Vagina (tissue), 2 donors: Measurements from ENCODE around the gene GPR161. TPM values are rescaled to one million over a fixed set of nuclear protein-coding genes. Genes with fewer than 3 reads are reported as not detected.
A peak's percentile ranks its signal among the peaks of the same experiment; 100 is the strongest.

Source experiments
- DNase-seq, 2 donors: peaks; one replicate each; pipeline ENCODE4 v3.0.0-alpha.2; 2017; ENCODE audit errors: extremely low spot score in 2 of 2
- H3K27ac ChIP-seq: fragments of 200-600 bp; sonication (generic); one replicate; pipeline ENCODE4 v1.5.1; 2019
- H3K27me3 ChIP-seq: fragments of 200-600 bp; sonication (generic); one replicate; pipeline ENCODE4 v1.5.1; 2019
- H3K36me3 ChIP-seq, 2 donors: fragments of 200-600 bp; sonication (generic); one replicate each; pipeline ENCODE4 v1.5.1; 2017 to 2019
- H3K4me1 ChIP-seq: fragments of 200-600 bp; sonication (generic); one replicate; pipeline ENCODE4 v1.5.1; 2019
- H3K4me3 ChIP-seq, 2 donors: fragments of 200-600 bp; sonication (generic); 1 replicate in 1 of 2; 2 replicates in 1 of 2; pipeline ENCODE4 v1.5.1; 2016 to 2019
- H3K9me3 ChIP-seq: fragments of 200-600 bp; sonication (generic); one replicate; pipeline ENCODE4 v1.5.1; 2019
- POLR2A ChIP-seq, 2 donors: fragments of 450-650 bp; IDR thresholded peaks; one replicate each; pipeline ENCODE4 v1.6.1; 2017; ENCODE audit warnings: antibody characterized with exemption in 2 of 2, mild to moderate bottlenecking in 2 of 2, moderate library complexity in 2 of 2
- POLR2AphosphoS5 ChIP-seq, 2 donors: sonication (generic); formaldehyde crosslinking; IDR thresholded peaks; one replicate each; pipeline ENCODE4 v1.9.0; 2017; ENCODE audit warnings: antibody characterized with exemption in 2 of 2, mild to moderate bottlenecking in 2 of 2, low read depth in 1 of 2; ENCODE audit not compliant: insufficient read depth in 1 of 2
- intact Hi-C: fragments of 100-400 bp; cut with DNase I; formaldehyde crosslinking; loops from one replicate; pipeline ENCODE4 v1.15.1; 2023
- total RNA-seq: library from RNA; depleted of rRNA; stranded (reverse); fragments of >200 nt; gene quantifications from one replicate; pipeline ENCODE4 v1.2.3, GENCODE V29; 2016
- TF ChIP-seq, protein P1 (sequence below), 3 experiments: fragments of 450-650 bp in 2 of 3; fragments of 200-600 bp in 1 of 3; sonication (generic) in 1 of 3; IDR thresholded peaks; one replicate each; pipeline ENCODE4 v1.5.1; 2017 to 2019; ENCODE audit warnings: antibody characterized with exemption in 3 of 3, mild to moderate bottlenecking in 2 of 3, moderate library complexity in 2 of 3

The GPR161 gene
- total RNA-seq, 1 donor from 2014 or later, result 15.7 TPM

DNA sequence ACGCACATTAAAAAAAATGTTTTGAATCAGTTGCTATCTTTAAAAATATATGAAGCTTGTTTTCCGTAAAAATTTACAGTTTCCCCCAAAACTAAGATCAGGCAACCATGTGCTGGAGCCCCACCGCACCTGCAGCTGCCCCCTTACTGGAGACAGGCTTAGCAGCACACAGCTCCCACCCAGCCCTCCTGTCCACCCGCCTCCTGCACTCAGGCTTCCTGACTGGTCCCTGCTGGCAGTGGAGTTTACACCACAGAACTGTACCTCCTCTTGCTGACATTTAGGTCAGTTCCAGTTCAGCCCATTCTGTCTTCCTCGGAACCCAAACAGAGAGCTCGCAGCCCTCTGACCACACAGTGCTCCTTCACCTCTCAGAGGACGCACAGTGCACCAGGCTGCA is 2.1 kb downstream of the GPR161 start:
- intact Hi-C loops, result loop anchor here (5.0 to 10.0 kb wide), 2 partner anchors 43 to 50 kb away; partner anchors contain the start of gene TIPRL
- H3K9me3 ChIP-seq, result no peaks in the 10 kb centered on the region
- peak overlapping the region in 1 of 2 donors; percentile 77 for H3K4me3 ChIP-seq
- no peaks in the 10 kb centered on the region for H3K36me3 ChIP-seq
- H3K27ac ChIP-seq, result no peak overlapping the region
- no peaks in the 10 kb centered on the region for H3K27me3 ChIP-seq
- TF ChIP-seq POLR2A (IDR thresholded peaks at IDR 0.05) (no peak), POLR2AphosphoS5 (IDR thresholded peaks at IDR 0.05; ENCODE audit: insufficient read depth in 1 of 2, low read depth in 1 of 2) (no peak)
- TF ChIP-seq, protein P1, sequence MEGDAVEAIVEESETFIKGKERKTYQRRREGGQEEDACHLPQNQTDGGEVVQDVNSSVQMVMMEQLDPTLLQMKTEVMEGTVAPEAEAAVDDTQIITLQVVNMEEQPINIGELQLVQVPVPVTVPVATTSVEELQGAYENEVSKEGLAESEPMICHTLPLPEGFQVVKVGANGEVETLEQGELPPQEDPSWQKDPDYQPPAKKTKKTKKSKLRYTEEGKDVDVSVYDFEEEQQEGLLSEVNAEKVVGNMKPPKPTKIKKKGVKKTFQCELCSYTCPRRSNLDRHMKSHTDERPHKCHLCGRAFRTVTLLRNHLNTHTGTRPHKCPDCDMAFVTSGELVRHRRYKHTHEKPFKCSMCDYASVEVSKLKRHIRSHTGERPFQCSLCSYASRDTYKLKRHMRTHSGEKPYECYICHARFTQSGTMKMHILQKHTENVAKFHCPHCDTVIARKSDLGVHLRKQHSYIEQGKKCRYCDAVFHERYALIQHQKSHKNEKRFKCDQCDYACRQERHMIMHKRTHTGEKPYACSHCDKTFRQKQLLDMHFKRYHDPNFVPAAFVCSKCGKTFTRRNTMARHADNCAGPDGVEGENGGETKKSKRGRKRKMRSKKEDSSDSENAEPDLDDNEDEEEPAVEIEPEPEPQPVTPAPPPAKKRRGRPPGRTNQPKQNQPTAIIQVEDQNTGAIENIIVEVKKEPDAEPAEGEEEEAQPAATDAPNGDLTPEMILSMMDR (IDR thresholded peaks at IDR 0.05), result no peak
- peaks cover 32% of the 10 kb centered on the region for H3K4me1 ChIP-seq
- DNase-seq, result peak in 1 of 2 donors; percentile 70

DNA sequence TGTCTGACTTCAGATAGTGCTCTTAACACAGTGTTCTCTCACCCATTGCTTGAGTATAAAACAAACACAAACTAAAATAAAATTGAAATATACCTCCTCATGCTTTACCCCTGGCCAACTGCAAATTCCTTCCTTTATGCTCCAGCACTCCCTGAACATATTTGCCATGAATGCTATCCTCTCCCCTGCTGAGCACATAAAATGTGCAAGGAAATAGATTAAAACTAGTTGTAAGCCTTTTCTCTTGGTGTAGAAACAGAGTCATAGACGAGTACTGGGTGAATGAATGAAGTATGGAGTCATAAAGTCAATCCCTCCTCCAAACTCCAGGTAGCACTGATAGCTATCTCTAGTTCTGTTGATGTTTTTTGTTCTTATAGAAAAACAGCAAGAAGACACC is 2.6 kb downstream of the GPR161 start:
- TF ChIP-seq POLR2AphosphoS5 (IDR thresholded peaks at IDR 0.05; ENCODE audit: insufficient read depth in 1 of 2, low read depth in 1 of 2) (no peak), POLR2A (IDR thresholded peaks at IDR 0.05) (no peak)
- TF ChIP-seq, protein P1 (IDR thresholded peaks at IDR 0.05), result no peak
- intact Hi-C loops, result loop anchor here (10.0 kb wide), 1 partner anchor 49 kb away; no protein-coding TSS in a partner anchor
- Histone ChIP-seq H3K27ac (no peak overlapping the region), H3K4me1 (peaks cover 32% of the 10 kb centered on the region), H3K4me3 (no peak overlapping the region), H3K9me3 (no peaks in the 10 kb centered on the region), H3K36me3 (no peaks in the 10 kb centered on the region), H3K27me3 (no peaks in the 10 kb centered on the region)
- DNase-seq, result no peak

DNA sequence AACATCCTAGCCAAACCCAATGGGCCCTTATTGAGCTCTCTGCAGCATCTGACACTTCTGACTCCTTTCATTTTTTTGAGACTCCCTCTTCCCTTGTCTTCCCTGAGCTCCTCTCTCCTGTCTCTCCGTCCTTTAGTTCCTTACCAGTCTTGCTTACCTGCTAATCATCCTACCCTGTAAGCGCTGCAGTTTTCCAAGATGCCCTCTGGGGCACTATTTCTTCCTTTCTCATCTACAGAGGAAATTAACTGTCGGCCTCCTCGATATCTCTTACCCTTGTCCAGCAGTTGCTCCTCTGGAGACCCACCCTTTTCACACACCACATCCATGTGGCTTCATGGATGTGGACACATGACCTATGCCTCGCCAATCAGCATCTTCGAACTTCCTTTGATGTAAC is 6.8 kb downstream of the GPR161 start:
- no peaks in the 10 kb centered on the region for H3K9me3 ChIP-seq
- H3K4me1 ChIP-seq, result peaks cover 8% of the 10 kb centered on the region
- intact Hi-C loops, result loop anchor here (10.0 kb wide), 1 partner anchor 45 kb away; no protein-coding TSS in a partner anchor
- no peak overlapping the region for H3K27ac ChIP-seq
- TF ChIP-seq POLR2A (IDR thresholded peaks at IDR 0.05), result no peak
- TF ChIP-seq, protein P1 (IDR thresholded peaks at IDR 0.05), result no peak
- no peak for TF ChIP-seq POLR2AphosphoS5 (IDR thresholded peaks at IDR 0.05; ENCODE audit: insufficient read depth in 1 of 2, low read depth in 1 of 2)
- no peak overlapping the region for H3K4me3 ChIP-seq
- DNase-seq, result peak in 1 of 2 donors; percentile 62
- H3K36me3 ChIP-seq, result no peaks in the 10 kb centered on the region
- H3K27me3 ChIP-seq, result no peaks in the 10 kb centered on the region

DNA sequence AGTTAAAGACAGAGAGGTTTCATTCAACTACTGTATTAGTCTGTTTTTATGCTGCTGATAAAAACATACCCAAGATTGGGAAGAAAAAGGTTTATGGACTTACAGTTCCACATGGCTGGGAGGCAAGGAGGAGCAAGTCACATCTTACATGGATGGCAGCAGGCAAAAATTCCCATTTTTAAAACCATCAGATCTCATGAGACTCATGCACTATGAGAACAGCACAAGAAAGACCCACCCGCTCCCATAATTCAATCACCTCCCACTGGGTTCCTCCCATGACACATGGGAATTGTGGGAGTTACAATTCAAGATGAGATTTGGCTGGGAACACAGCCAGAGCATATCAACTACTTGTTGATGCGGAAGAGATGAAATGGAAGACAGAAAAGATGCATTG is 9.2 kb downstream of the GPR161 start:
- TF ChIP-seq POLR2AphosphoS5 (IDR thresholded peaks at IDR 0.05; ENCODE audit: insufficient read depth in 1 of 2, low read depth in 1 of 2) (no peak), POLR2A (IDR thresholded peaks at IDR 0.05) (no peak)
- TF ChIP-seq, protein P1 (IDR thresholded peaks at IDR 0.05), result no peak

DNA sequence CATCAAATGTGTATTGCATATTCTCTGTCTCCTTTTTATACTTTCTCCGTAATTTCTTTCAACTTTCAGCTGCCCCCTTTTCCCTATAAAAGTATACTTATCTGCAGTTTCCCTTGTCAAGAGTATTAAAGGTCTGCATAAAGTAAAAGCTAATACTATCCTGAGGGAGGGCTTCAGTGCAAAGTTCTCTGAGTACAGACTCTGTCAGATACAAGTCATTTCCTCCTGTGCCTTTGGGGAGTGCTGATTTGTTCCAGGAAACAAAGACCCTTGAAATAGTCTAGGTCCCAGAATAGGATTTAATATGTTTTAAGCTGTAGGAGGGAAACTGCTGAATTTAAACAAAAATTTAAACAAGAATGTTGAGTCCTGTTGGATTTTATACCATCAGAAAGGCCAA is 11.7 kb downstream of the GPR161 start:
- Histone ChIP-seq H3K4me3 (no peak overlapping the region), H3K4me1 (peaks cover 37% of the 10 kb centered on the region), H3K36me3 (no peaks in the 10 kb centered on the region), H3K9me3 (no peaks in the 10 kb centered on the region), H3K27ac (no peak overlapping the region), H3K27me3 (no peaks in the 10 kb centered on the region)
- intact Hi-C loops, result no loop called here
- no peak for TF ChIP-seq POLR2AphosphoS5 (IDR thresholded peaks at IDR 0.05; ENCODE audit: insufficient read depth in 1 of 2, low read depth in 1 of 2)
- TF ChIP-seq, protein P1 (IDR thresholded peaks at IDR 0.05), result no peak
- no peak for TF ChIP-seq POLR2A (IDR thresholded peaks at IDR 0.05)
- no peak for DNase-seq

More for the DNA sequence above, 9.2 kb downstream of the GPR161 start:
- H3K27me3 ChIP-seq, result no peaks in the 10 kb centered on the region
- intact Hi-C loops, result no loop called here
- H3K36me3 ChIP-seq, result no peaks in the 10 kb centered on the region
- DNase-seq, result no peak
- H3K9me3 ChIP-seq, result no peaks in the 10 kb centered on the region
- H3K27ac ChIP-seq, result no peak overlapping the region
- H3K4me3 ChIP-seq, result no peak overlapping the region
- H3K4me1 ChIP-seq, result peaks cover 12% of the 10 kb centered on the region
